Activated naive CD4-positive, alpha-beta T cell treated with Interleukin-2 at 50 U/mL for 16 hours (primary cell): ENCODE data around the gene PIGS.
"Not testable (repeated sequence)": the region's sequence is repeated elsewhere in the genome, so short reads cannot be mapped to it uniquely, and the experiment has no call there.

ENCODE experiments used
- DNase-seq: peaks from one replicate; pipeline ENCODE4 v3.0.0-alpha.2; 2020

Gene PIGS

GRCh38 chr17:28571361-28572122 lies at the start of gene PIGS:
Gene PIGS (minus strand): TSS chr17:28571524. CDS start chr17:28571496, 28 bp downstream.
- peak; percentile 94 for DNase-seq

GRCh38 chr17:28620010-28620409 lies 48.7 kb upstream of the PIGS start:
- no peak for DNase-seq

- no peak for DNase-seq
Observed at GRCh38 chr17:28618464-28618863, 47.1 kb upstream of the PIGS start.

- DNase-seq, result no peak
Observed at GRCh38 chr17:28616281-28616680, 45.0 kb upstream of the PIGS start.

GRCh38 chr17:28615260-28615940 lies 44.1 kb upstream of the PIGS start:
- DNase-seq, result no peak

DNA sequence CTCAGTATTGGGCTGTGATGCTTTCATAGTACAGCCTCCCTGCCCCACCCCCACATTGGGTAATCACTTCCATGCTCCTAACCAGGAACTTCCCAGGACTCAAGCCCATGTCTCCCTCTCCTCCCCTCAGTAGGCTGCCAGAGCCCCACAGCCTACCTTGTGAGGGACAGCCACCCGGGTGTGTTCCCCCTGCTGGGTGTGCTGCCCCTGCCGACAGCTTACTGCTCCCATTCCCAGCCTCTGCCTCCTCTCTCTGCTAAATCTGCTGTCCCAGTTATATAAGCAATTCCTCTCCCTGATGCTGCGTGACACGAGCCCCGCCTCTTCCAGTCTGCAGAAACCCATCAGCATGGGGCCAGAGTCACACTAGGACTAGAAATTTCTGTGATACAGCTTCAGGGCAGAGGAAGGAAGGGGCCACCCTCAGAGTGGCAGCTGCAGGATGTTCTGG lies 42.6 kb upstream of the PIGS start, which contains the start of gene RSKR:
Gene RSKR (minus strand): TSS at position 255 of the 451 bp plus-strand sequence. CDS start 24 bp downstream, at position 231.
- no peak for DNase-seq

- DNase-seq, result peak; percentile 29
Observed at GRCh38 chr17:28612936-28613872, 41.9 kb upstream of the PIGS start.

DNA sequence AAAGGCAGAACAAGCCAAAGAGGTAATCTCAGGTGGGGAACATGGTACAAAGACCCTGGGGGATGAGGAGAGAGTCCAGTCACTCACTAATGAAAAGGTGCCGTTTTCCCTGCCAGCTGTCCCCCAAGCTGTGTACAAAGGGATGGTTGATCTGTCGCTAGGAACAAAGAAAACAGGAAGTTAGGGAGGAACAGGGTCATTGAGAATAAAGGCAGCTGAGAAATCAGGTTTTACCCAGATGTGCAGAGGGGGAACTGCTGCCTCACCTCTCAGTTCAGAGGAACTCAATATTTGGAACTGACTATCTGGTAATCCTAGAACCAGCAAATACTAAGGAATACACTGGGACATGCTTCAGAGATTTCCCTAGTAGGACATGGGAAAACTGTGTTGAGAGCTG lies 41.2 kb upstream of the PIGS start:
- DNase-seq, result no peak

DNA sequence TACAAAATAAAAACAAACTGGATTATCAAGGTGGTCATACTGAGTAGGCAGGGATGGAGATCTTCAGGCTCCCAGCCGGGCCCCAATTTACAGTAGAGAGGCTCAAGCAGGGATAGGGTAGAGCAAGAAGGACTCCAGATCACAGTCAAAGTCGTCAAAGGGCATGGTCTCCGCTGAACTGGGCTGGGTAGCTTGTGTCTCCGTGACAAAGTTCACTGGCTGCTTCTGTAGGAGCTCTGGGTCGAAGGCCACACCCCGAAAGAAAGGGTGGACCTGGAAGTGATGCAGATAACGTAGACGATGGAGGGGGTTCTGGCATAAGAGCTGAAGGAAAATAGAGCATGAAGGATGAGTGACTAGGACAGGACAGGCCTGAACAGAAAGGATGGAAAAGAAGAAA lies 39.1 kb upstream of the PIGS start:
- DNase-seq, result no peak

- DNase-seq, result not testable (repeated sequence)
Observed at GRCh38 chr17:28604031-28604430, 32.7 kb upstream of the PIGS start.

- peak; percentile 72 for DNase-seq
Observed at GRCh38 chr17:28599311-28600184, 28.2 kb upstream of the PIGS start.

DNA sequence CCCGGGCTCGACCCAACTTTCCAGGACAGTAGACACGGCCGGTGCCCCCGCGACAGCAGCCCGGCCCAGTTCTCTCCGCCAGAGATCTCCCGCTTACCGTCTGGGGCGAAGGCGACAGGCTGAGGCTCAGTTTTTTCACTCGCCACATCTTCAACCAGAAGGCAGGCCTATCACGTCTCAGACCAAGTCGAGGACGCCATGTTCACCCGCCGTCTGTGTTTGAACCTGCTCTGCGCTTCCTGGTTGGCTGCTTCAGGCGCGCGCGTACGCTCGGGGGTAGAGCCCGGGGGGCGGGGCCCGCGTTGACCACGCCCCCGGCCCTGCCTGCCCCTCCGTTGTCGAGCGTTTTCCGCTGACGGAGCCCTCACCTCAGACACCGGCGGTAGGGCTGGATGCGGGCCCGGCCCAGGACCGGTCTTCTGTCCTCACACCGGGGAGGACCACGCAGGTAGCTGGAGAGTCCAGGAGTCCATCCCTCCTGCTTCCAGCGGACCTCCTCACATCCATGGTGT lies 27.5 kb upstream of the PIGS start, which contains the start of gene SPAG5:
Gene SPAG5 (minus strand): TSS at position 227 of the 512 bp plus-strand sequence. CDS start 79 bp downstream, at position 148.
- DNase-seq, result peak; percentile 94

DNA sequence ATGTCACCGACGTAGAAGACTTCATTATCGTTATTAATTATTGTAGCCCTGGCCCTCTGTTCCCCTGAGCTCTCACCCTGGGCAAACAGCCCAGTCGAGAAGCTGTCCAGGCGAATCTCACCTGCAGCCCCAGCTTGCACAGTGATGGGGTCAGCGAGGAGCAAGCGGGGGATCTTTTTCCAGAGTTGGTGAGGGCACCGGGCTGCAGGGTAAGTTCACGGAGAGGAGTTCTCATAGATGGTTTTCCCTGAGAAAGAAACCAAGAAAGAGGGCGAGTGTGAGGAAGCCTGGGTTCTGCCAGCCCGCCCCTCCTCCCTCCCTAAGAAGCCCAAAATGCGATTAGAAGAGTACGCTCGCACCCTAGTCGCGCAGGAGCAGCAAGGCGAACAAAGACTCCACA lies 27.1 kb upstream of the PIGS start:
- DNase-seq, result no peak

DNA sequence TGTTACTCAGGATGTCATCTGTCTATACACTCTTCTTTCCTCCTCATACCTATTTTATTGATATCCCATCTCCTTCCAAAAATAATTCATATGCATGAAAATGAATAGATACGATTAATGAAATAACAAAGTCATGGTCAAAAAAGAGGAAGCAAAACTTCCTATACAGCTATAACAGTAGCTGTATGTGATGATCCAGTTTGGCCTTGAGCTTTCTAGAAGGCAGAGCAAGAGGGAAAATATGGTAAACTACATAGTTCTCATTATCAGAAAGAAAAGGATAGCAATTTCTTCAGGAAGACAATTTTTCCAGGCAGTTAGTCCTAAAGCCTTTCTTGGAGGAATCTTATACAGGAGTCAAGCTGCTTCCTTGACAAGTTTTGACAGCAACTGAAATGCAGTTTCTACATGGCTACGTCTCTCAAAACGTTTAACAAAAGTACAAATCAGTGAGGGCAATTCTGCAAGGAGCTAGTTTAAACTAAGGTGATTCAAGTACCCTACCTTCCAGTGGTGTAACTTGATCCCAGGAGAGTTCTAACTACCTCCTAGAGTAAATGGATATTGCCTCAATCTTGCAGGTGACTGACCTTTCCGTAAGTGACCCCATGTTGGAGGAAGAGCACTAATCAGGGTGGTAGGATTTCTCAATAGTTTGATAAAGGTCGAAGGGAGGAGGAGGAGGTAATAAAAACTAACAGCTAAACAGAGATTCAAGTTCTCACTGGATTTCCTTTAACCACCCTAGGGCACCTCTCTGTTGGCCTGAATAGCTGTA lies 26.5 kb upstream of the PIGS start:
- no peak for DNase-seq

DNA sequence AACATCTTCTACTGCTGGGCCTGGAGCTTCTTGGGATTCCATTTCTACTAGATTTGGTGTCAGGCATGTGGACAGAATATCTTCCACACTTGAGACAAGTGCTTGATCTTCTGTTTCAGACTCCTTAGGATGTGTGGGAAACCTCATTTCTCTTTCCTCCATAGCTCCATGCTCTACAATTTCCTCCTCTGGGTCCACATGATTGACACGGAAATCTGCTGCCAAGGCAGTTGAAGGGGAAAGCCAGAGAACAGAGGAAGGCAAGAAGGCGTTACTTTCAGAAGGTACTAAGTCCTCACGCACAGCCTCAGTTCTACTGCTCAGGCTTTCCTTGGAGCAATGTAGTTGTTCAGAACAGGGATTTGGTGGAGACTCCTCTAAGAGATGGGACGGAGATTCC lies 20.9 kb upstream of the PIGS start:
- no peak for DNase-seq

GRCh38 chr17:28585851-28586250 lies 14.5 kb upstream of the PIGS start:
- no peak for DNase-seq

DNA sequence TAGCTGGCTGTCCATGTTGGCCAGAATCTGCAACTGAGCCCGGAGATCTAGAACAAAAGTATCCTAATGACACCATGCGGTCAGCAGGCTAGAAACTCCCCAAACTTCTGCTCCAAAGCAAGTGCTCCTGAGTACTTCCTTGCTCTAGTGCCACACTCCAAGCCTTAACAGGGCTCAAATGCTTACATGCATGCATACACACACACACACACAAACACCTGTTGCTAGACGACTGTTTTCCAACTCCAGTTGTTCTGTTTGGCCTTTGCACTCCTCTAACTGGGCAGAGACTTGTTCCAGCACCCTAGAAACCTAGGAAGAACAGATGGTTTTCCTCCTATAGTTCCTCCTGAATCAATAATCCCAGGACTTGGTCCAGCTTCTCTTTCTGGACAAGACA lies 13.1 kb upstream of the PIGS start:
- DNase-seq, result no peak

GRCh38 chr17:28582513-28582912 lies 11.2 kb upstream of the PIGS start:
- no peak for DNase-seq

DNA sequence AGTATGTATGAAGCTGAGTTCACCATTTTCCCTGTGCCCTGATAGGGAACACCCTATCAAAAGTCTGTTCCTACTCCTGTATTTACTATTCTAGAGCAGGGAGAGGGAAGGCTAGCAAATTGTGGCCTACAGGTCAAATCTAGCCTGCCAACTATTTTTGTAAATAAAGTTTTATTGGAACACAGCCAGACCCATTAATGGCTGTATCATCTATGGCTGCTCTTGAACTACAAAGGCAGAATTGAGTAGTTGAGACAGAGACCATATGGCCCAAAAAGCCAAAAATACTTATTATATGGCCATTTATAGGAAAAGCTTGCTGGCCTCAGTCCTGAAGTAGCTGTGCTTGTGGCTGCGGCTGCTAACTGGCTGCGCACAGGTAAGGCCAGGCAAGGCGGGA lies 9.6 kb upstream of the PIGS start:
- DNase-seq, result no peak

DNA sequence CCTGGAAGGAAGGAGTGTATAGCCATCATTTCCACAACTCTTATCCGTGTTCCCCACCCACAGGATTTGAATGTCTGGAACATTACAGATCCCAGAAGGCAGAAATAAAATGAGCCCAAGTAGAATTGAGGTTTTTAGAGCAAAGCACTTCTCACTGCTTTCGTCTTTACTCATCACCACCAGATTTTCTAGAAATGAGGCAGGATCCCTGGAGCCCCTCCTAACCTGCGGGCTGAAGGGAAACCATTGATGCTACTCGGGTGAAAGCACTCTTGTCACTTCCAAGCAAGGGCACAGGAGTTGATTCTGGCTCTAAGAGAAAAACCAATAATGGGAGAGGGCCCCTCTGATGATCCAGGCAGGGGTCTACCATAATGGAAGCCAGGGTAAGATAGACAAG lies 8.2 kb upstream of the PIGS start:
- peak; percentile 46 for DNase-seq
